Activated naive CD4-positive, alpha-beta T cell treated with Interleukin-2 at 50 U/mL for 16 hours (primary cell): ENCODE measurements around the gene BHMT.

Source experiments
- DNase-seq: peaks from one replicate; pipeline ENCODE4 v3.0.0-alpha.2; 2020

Gene BHMT

DNA sequence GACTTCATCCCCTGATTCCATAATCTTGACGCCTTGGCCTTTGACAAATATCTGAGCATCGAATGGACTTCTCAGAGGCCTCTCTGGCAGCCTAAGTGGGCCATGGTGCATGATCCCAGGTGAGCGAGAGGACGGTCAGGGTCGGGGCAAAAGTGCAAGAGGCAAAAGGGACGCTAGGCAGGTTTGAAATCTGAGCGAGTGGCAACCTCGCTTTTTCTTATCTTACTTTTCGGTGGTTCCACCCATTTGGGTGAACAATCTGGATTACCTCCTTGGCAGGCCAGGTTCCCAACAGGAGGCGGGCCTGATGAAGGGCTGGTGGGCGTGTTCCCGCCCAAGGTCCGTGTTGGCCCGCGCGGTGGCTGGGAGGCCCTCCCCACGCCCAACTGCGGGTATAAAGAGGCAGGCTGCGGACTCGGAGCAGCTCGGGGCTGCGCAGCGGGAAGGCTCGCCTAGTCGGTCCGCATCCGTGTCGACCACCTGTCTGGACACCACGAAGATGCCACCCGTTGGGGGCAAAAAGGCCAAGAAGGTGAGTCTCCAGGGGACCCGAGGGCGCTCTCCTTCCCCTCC lies at the start of gene BHMT:
TSS of gene BHMT (plus strand) at position 423 of the 573 bp plus-strand sequence. CDS start at position 500, 77 bp downstream.
- no peak for DNase-seq

DNA sequence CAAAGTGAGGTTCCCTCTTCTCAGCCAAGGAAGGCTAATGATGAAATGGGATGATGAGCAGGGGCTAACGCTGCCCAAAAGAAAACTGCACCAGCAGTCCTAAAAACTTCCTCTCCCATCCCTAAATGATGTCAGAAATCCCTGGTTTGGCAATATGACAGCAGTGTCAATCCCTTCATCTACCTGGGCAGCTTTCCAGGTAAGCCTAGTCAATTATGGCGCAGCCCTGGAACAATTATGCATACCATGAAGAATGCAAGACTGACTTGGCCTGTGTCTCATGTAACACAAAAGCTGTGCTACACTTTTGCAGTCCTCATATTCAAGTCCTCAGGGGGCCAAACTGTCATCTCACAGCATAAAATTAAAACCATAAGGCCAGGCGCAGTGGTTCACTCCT lies 49.2 kb upstream of the BHMT start:
- DNase-seq = no peak

GRCh38 chr5:79069488-79070349 lies 41.9 kb upstream of the BHMT start, which contains the start of the genes BHMT2 and DMGDH:
TSS of gene BHMT2 (plus strand) at chr5:79069767. CDS start at chr5:79069783, 16 bp downstream.
TSS of gene DMGDH (minus strand) at chr5:79069674. CDS start at chr5:79069620, 54 bp downstream.
- no peak for DNase-seq

DNA sequence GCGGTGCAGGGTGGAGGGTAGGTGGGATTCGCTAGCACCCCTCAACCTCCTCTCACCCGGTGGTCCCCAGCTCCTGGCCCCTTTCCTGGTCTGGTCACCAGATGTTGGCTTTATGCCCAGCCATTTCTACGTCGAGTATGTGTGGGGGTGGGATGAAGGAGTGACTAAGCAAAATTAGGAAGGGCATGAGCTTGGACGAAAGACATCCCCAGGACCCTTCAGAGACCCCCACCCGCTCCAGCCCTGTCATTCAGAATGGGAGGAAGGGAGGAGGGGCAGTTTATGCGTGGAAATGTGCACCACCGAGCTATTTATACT lies 41.3 kb upstream of the BHMT start:
- no peak for DNase-seq

GRCh38 chr5:79074641-79075040 lies 37.0 kb upstream of the BHMT start:
- no peak for DNase-seq

DNA sequence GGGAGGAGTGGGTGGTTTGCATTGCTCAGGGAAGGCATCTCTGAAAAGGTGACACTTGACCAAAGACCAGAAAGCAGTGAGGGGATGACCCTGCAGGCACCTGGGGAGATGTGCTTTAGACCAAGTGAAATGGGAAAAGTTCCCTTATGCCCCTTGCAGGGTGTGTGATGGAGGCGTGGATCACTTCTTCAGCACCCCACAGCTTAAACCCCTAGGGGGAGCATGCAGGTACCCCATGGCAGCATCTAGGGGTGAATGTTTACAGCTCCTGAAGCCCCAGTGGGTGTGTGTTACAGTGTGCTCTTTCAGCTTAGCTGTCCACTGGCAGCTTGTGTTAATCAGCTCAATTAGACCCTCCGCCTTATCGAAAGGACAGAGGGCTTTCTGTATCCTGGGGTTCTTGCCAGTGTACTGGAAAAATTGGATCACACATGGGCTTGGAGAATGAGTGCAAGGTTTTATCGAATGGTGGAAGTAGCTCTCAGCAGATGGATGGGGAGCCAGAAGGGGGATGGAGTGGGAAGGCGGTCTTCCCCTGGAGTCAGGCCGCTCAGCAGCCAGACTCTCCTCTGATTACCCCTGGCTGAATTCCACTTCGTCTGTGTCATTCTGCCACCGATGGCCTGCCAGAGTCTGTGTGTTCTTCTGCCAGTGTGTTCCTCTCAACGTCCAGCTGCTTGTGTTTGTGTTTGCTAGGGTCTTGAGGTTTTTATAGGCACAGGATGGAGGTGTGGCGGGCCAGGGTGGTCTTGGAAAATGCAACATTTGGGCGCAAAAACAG lies 35.8 kb upstream of the BHMT start:
- no peak for DNase-seq

DNA sequence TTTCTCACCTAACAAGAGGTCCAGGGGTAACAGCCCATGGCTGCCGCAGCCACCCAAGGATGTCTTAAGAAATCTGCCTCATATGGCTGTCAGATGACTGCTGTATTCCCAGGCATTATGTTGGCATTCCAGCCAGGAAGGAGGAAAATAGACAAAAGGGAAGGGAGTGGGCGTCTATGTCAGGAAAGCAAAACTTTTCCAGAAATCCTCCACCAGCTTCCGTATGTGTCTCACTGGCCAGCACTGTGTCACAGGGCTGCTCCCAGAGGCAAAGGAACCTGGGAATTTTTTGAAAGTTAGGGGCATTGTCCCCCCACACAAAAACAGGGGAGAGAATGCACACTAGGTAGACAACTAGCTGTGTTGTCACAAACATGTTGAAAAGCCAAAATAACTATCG lies 34.8 kb upstream of the BHMT start:
- no peak for DNase-seq

DNA sequence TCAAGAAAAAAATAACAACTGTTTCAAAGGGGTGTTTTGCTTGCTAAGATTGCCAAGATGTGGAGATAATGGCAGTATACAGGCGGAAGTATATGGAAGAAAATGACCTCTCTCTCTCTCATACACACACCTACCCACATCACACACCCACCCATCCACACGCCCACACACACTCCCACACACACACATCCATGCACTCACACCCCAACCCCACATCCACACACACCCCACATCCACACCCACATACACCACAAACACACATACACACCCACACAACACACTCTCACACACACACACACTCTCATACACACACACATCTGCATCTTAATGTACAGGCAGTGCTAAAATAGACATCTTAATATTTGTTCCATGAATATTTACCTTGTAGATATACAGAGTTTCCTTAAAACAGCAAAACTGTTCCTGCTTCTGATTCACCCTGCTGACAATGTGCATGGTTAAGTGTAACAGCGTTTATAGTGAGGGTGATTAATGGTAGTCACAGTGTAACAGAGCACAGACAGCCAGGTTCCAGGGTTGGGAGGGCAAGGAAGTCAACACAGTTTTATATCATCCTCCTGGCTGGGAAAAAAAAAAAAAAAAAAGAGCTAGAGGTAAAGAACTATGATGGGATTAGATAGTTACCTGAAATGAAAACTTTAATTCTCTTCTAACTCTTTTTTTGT lies 33.8 kb upstream of the BHMT start:
- no peak for DNase-seq

DNA sequence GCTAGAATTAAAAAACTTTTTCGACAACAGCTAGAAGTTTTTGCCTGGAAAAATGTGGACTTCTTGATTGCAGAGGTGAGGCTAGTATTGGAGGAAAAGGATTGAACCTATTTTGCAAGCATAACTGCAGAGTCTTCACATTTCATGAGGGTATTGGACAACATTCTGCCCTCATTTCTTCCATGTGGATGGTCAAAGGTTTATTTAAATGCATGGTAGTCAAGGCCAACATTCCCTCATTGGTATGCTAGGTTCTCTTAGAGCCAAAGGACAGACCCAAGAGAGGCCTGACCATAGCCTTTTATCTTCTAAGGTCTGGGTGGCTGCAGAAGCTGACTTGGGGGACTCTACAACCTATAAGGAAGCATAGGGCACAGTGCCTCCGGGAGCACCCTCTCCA lies 30.8 kb upstream of the BHMT start:
- no peak for DNase-seq

DNA sequence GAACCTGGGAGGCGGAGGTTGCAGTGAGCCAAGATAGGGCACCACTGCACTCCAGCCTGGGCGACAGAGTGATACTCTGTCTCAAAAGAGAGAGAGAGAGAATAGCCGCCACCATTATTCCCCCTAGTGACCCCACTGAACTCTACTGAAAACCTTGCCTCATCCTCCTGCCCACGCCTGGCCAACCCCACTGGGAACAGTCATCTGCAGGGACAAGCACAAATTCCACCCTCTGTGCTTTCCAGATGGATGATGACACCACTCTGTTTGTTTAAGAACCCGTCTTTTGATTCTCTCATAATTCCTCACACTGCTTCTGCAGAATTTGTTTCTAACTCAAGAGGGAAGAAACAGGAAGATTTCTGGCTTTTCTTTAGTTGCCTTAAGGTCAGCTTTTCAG lies 29.8 kb upstream of the BHMT start:
- DNase-seq = no peak

- no peak for DNase-seq
Measured at GRCh38 chr5:79086116-79086515, 25.5 kb upstream of the BHMT start.

GRCh38 chr5:79088507-79088906 lies 23.1 kb upstream of the BHMT start:
- DNase-seq = no peak

DNA sequence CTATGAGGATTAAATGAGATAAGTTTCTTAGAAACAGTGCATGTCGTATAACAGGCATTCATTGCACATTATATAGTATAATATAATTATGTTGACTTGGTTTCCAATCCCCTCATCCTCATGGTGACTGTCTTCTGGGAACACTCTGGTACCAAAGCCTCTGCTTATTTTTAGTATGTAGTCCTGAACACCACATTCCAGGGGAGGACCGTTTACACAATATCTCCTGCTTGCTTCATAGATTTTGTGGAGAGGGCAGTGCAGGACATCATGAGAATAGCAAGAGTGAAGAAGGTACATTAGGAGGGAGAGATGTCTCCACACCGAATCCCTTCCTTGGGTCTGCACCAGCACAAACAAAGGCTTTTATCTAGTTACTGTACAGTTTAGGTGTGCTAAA lies 20.5 kb upstream of the BHMT start:
- DNase-seq = no peak

GRCh38 chr5:79093762-79094161 lies 17.8 kb upstream of the BHMT start:
- DNase-seq = no peak

DNA sequence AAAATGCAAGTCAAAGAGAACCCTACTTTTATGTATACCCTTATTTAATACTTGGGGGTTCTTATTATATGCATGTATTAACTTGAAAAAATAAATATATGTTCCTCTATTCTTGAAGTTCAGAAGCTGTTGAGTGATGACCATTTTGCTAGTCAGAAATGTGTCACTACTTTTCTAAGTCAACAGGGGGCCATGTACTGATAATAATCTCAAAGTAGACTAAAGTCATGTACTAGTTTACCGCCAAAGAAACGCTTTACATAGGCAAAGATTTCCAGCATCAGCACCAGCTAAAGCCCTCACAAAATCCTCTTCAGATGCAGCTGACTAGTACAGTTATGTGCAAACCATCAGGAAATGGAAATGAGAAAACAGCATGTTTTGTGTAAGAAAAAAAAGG lies 5.7 kb upstream of the BHMT start:
- DNase-seq = no peak

- no peak for DNase-seq
Measured at GRCh38 chr5:79107020-79107796, 4.4 kb upstream of the BHMT start.

GRCh38 chr5:79108086-79108485 lies 3.5 kb upstream of the BHMT start:
- DNase-seq = no peak

GRCh38 chr5:79108792-79109191 lies 2.8 kb upstream of the BHMT start:
- no peak for DNase-seq

- peak; percentile 25 for DNase-seq
Measured at GRCh38 chr5:79109527-79110492, 1.8 kb upstream of the BHMT start.

- no peak for DNase-seq
Measured at GRCh38 chr5:79111960-79112702, 522 bp downstream of the BHMT start.
